HFFc6 (cell line): ENCODE measurements around the gene CDH22. TPM values are rescaled to one million over a fixed set of nuclear protein-coding genes. Genes with fewer than 3 reads are reported as not detected.

Experiments used
- DNase-seq: peaks from one replicate; pipeline ENCODE4 v3.0.0-alpha.2; 2018
- H3K27ac Mint-ChIP-seq: 2 replicates; pipeline ENCODE4 v1.8.0; 2020; ENCODE audit warnings: mild to moderate bottlenecking, mixed read lengths
- H3K27me3 Mint-ChIP-seq: 2 replicates; pipeline ENCODE4 v1.8.0; 2021; ENCODE audit warnings: mild to moderate bottlenecking, moderate library complexity, mixed read lengths; ENCODE audit not compliant: insufficient read depth
- H3K36me3 Mint-ChIP-seq: 2 replicates; pipeline ENCODE4 v1.8.0; 2021; ENCODE audit warnings: low read depth, mixed read lengths
- H3K4me1 Mint-ChIP-seq: 2 replicates; pipeline ENCODE4 v1.8.0; 2020; ENCODE audit warnings: low read depth, mixed read lengths
- H3K4me3 Mint-ChIP-seq: 2 replicates; pipeline ENCODE4 v1.8.0; 2020; ENCODE audit warnings: mild to moderate bottlenecking, moderate library complexity, mixed read lengths
- H3K9me3 Mint-ChIP-seq: 2 replicates; pipeline ENCODE4 v1.8.0; 2020; ENCODE audit warnings: mild to moderate bottlenecking, mixed read lengths
- CTCF ChIP-seq: fragments of 200-600 bp; sonication (generic); IDR thresholded peaks from 2 replicates; pipeline ENCODE4 v1.5.0; 2021; ENCODE audit warnings: antibody characterized with exemption, mild to moderate bottlenecking
- total RNA-seq, 6 experiments: library from RNA; stranded (reverse); fragmentation: NEBNext Ultra II Directional; extraction: Animal tissue kit (Norgen Biotek cat#: 25700); gene quantifications; 2 replicates in 1 of 6; 3 replicates in 5 of 6; pipeline ENCODE4 v1.2.3, GENCODE V29; 2021

CDH22 gene
- total RNA-seq, 6 experiments from 2014 or later: not detected

GRCh38 chr20:46168438-46168837 lies 139.9 kb downstream of the CDH22 start:
- Mint-ChIP-seq H3K4me1 (no peaks in the 10 kb centered on the region), H3K27me3 (peaks cover 25% of the 10 kb centered on the region), H3K36me3 (no peaks in the 10 kb centered on the region), H3K27ac (no peak overlapping the region), H3K9me3 (no peaks in the 10 kb centered on the region), H3K4me3 (no peak overlapping the region)
- TF ChIP-seq CTCF: no peak
- no peak for DNase-seq

DNA sequence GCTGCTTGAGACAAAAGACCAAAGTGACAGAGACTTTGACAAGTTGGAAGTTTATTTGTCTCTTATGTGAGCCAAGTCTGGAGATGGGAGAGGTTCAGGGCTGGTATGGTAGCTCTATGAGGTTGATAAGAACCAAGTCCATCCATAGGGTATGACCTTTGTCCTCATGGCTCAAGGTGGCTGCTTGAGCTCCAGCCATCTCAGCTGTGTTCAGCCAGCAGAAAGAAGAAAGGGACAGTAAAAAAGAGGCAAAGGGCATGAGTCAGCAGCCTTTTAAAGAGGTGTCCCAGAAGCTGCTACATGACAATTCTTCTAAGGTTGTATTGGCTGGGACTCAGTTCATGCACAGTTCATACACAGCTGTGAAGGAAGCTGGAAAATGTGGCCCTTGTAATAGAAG lies 141.2 kb downstream of the CDH22 start:
- no peak overlapping the region for H3K4me3 Mint-ChIP-seq
- H3K27me3 Mint-ChIP-seq: peaks cover 35% of the 10 kb centered on the region
- H3K36me3 Mint-ChIP-seq: no peaks in the 10 kb centered on the region
- no peak overlapping the region for H3K27ac Mint-ChIP-seq
- TF ChIP-seq CTCF: no peak
- DNase-seq: no peak
- H3K9me3 Mint-ChIP-seq: no peaks in the 10 kb centered on the region
- H3K4me1 Mint-ChIP-seq: no peaks in the 10 kb centered on the region

GRCh38 chr20:46164254-46164653 lies 144.0 kb downstream of the CDH22 start:
- no peak for TF ChIP-seq CTCF
- no peaks in the 10 kb centered on the region for H3K9me3 Mint-ChIP-seq
- H3K27me3 Mint-ChIP-seq: peaks cover 41% of the 10 kb centered on the region
- no peaks in the 10 kb centered on the region for H3K36me3 Mint-ChIP-seq
- DNase-seq: no peak
- H3K27ac Mint-ChIP-seq: no peak overlapping the region
- H3K4me1 Mint-ChIP-seq: no peaks in the 10 kb centered on the region
- no peak overlapping the region for H3K4me3 Mint-ChIP-seq

- Mint-ChIP-seq H3K4me1 (no peaks in the 10 kb centered on the region), H3K9me3 (no peaks in the 10 kb centered on the region), H3K27me3 (peaks cover 46% of the 10 kb centered on the region), H3K4me3 (no peak overlapping the region), H3K36me3 (no peaks in the 10 kb centered on the region), H3K27ac (no peak overlapping the region)
- no peak for DNase-seq
- TF ChIP-seq CTCF: no peak
Observed at GRCh38 chr20:46161921-46162320, 146.4 kb downstream of the CDH22 start.

DNA sequence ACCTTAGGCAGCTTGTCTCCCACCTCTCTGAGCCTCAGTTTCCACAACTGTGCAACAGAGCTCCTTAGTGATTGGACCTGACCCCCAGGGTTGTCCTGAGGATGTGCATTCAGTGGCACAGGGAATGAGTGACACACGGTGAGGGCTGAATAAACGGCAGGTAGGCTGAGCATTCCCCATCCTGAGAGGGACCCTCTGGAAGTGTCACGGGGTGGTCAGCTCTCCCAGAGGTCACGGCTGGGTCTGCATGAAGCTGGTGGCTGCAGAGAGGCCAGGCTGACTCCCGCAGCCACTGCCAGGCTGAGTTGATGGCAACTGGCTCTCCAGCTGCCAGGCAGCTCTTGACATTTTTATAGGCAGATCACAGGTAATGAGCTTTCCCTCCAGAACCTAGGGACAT lies 147.6 kb downstream of the CDH22 start:
- H3K27me3 Mint-ChIP-seq: peaks cover 41% of the 10 kb centered on the region

More for the DNA sequence above, 147.6 kb downstream of the CDH22 start:
- TF ChIP-seq CTCF: no peak
- no peak for DNase-seq
- Mint-ChIP-seq H3K9me3 (no peaks in the 10 kb centered on the region), H3K36me3 (no peaks in the 10 kb centered on the region), H3K4me1 (no peaks in the 10 kb centered on the region), H3K27ac (no peak overlapping the region), H3K4me3 (no peak overlapping the region)
